Measurements from ENCODE around the gene CCDC127. TPM values are rescaled to one million over a fixed set of nuclear protein-coding genes. Genes with fewer than 3 reads are reported as not detected.

The CCDC127 gene
- total RNA-seq, 1 donor, result 4.3 TPM

DNA sequence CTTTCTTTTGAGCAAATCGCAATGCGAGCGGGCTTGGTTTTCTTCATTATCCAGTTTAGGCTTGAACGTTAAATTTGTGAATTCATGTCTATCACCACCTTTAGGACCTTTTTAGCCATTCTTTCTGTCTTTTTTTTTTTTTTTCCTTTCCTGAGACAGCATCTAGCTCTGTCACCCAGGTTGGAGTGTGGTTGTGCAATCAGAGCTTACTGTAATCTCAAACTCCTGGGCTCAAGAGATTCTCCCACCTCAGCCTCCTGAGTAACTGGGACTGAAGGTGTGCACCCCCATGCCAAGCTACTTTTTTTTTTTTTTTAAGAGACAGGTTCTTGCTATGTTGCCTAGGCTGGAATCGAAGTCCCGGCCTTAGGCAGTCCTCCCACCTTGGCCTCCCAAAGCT lies 65.9 kb downstream of the CCDC127 start:
- DNase-seq (ENCODE audit: low read depth), result no peak
- TF ChIP-seq, protein P1, sequence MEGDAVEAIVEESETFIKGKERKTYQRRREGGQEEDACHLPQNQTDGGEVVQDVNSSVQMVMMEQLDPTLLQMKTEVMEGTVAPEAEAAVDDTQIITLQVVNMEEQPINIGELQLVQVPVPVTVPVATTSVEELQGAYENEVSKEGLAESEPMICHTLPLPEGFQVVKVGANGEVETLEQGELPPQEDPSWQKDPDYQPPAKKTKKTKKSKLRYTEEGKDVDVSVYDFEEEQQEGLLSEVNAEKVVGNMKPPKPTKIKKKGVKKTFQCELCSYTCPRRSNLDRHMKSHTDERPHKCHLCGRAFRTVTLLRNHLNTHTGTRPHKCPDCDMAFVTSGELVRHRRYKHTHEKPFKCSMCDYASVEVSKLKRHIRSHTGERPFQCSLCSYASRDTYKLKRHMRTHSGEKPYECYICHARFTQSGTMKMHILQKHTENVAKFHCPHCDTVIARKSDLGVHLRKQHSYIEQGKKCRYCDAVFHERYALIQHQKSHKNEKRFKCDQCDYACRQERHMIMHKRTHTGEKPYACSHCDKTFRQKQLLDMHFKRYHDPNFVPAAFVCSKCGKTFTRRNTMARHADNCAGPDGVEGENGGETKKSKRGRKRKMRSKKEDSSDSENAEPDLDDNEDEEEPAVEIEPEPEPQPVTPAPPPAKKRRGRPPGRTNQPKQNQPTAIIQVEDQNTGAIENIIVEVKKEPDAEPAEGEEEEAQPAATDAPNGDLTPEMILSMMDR (IDR thresholded peaks at IDR 0.05; ENCODE audit: insufficient read depth, low read depth, low read length), result no peak
- no peak overlapping the region for H3K4me3 ChIP-seq (ENCODE audit: low read depth, low read length)

DNA sequence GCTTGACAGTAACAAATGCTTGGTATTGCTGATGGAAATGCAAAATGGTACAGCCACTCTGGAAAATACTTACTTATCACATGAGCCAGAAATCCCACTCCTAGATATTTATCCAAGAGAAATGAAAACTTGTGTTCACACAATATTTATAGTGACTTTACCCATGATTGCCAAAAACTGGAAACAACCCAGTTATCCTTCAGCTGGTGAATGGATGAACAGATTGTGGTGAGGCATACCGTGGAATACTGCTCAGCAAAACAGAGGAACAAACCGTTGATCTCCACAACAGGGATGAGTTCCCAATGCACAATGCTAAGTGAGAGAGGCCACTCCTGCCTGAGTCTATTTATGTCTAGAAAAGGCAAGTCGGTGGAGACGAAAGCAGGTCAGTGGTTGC lies 67.2 kb downstream of the CCDC127 start:
- TF ChIP-seq, protein P1 (IDR thresholded peaks at IDR 0.05; ENCODE audit: insufficient read depth, low read depth, low read length), result no peak
- no peak overlapping the region for H3K4me3 ChIP-seq (ENCODE audit: low read depth, low read length)
- DNase-seq (ENCODE audit: low read depth), result no peak

DNA sequence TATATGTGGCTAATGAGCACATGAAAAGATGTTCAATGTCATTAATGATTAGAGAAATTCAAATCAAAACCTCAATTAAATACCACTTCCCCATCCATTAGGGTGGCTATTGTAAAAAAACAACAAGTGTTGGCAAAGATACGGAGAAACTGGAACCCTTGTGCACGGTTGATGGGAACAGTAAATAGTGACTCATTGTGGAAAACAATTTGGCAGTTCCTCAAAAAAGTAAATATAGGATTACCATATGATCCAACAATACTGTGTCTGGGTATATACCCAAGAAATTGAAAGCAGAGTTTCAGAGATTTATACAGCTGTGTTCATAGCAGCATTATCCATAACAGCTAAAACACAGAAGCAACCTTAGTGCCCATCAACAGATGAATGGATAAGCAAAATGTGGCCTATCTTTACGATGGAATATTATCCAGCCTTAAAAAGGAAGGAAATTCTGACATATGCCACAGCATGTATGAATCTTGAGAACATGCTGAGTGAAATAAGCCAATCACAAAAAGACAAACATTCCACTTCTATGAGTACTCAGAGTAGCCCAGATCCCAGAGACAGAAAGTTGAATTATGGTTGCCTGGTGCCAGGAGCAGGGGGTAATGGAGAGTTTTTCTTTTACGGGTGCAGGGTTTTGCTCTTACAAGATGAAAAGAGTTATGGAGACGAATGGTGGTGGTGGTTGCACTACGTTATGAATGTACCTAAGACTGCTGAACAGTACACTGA lies 68.0 kb downstream of the CCDC127 start:
- TF ChIP-seq, protein P1 (IDR thresholded peaks at IDR 0.05; ENCODE audit: insufficient read depth, low read depth, low read length), result no peak
- peak; percentile 20 for DNase-seq (ENCODE audit: low read depth)

DNA sequence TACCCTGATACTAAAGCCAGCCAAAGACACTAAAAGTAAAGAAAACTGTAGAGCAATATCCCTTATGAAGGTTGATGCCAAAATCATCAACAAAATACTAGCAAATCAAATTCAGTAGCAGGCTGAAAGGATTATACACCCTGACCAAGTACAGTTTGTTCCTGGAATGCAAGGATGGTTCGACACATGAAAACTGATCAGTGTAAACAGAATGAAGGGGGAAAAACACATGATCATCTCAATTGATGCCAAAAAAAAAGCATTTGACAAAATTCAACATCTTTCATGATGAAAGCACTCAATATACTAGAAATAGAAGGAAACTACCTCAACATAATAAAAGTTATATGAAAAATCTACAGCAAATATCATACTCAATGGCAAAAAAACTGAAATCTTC lies 70.2 kb downstream of the CCDC127 start:
- no peak for DNase-seq (ENCODE audit: low read depth)
- no peak overlapping the region for H3K4me3 ChIP-seq (ENCODE audit: low read depth, low read length)
- TF ChIP-seq, protein P1 (IDR thresholded peaks at IDR 0.05; ENCODE audit: insufficient read depth, low read depth, low read length), result no peak

More for the DNA sequence above, 68.0 kb downstream of the CCDC127 start:
- H3K4me3 ChIP-seq (ENCODE audit: low read depth, low read length), result no peak overlapping the region

Other genes starting within 250 kb of the CCDC127 start
- gene PLEKHG4B, start 126.0 kb downstream of the CCDC127 start, total RNA-seq, result under 0.01 TPM in 2 replicates
- not detected in 2 replicates for gene LRRC14B, start 26.7 kb downstream of the CCDC127 start, total RNA-seq
- 84.4 and 87.2 TPM in 2 replicates for gene SDHA, start 167 bp upstream of the CCDC127 start, total RNA-seq
- 72.2 and 84.6 TPM in 2 replicates for gene PDCD6, start 53.5 kb upstream of the CCDC127 start, total RNA-seq
- gene AHRR, start 103.6 kb upstream of the CCDC127 start, total RNA-seq, result 22.5 and 35.1 TPM in 2 replicates
- gene EXOC3, start 225.0 kb upstream of the CCDC127 start, total RNA-seq, result 31.2 and 32.4 TPM in 2 replicates

Measured in fibroblast of villous mesenchyme (primary cell).